AG09309 (cell line): ENCODE data around the gene COPS4.
"Not testable (repeated sequence)": the region's sequence is repeated elsewhere in the genome, so short reads cannot be mapped to it uniquely, and the experiment has no call there.

Experiments used
- DNase-seq: peaks from one replicate; pipeline ENCODE4 v3.0.0-alpha.2; 2010; ENCODE audit warnings: low read depth
- H3K4me3 ChIP-seq: 2 replicates; pipeline ENCODE4 v1.5.1; 2011; ENCODE audit warnings: mild to moderate bottlenecking, low read depth, low read length, moderate library complexity; ENCODE audit not compliant: control insufficient read depth
- TF ChIP-seq, protein P1 (sequence below): IDR thresholded peaks from 2 replicates; pipeline ENCODE4 v1.5.1; 2011; ENCODE audit warnings: mild to moderate bottlenecking, low read depth, low read length, inconsistent platforms; ENCODE audit not compliant: insufficient read depth, control insufficient read depth; ENCODE audit errors: missing control alignments

Gene COPS4

GRCh38 chr4:83043801-83044407 is 8.9 kb downstream of the COPS4 start:
- DNase-seq = peak; percentile 67
- no peak overlapping the region for H3K4me3 ChIP-seq
- TF ChIP-seq, protein P1, sequence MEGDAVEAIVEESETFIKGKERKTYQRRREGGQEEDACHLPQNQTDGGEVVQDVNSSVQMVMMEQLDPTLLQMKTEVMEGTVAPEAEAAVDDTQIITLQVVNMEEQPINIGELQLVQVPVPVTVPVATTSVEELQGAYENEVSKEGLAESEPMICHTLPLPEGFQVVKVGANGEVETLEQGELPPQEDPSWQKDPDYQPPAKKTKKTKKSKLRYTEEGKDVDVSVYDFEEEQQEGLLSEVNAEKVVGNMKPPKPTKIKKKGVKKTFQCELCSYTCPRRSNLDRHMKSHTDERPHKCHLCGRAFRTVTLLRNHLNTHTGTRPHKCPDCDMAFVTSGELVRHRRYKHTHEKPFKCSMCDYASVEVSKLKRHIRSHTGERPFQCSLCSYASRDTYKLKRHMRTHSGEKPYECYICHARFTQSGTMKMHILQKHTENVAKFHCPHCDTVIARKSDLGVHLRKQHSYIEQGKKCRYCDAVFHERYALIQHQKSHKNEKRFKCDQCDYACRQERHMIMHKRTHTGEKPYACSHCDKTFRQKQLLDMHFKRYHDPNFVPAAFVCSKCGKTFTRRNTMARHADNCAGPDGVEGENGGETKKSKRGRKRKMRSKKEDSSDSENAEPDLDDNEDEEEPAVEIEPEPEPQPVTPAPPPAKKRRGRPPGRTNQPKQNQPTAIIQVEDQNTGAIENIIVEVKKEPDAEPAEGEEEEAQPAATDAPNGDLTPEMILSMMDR = no peak

DNA sequence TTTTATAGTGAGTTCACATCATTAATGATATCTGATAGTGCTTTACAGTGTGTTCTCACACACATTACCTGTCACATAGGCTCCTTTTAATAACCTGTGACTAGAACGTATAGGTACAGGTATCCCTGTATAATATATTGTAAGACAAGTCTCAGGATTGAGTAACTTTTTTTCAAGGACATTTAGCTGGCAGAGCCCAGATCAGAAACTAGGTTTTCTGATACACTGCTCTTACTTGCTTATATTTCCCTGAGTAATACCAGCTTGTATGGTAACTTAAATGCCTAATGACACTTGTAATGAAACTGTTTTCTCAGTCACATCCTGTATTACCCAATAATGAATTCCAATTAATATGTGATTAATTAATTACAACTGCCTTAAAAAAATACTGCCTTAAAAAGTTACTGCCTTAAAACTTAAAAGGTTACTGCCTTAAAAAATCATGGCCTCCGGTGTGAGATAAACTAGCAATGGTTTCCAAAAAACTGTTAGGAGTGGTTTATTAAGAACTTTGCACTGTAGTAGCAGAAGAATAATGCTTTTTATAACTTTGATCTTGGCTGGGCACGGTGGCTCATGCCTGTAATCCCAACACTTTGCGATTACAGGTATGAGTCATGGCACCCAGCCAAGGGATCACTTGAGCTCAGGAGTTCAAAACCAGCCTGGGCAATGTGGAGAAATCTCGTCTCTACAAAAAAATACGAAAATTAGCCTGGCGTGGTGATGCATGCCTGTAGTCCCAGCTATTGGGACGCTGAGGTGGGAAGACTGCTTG is 11.9 kb downstream of the COPS4 start:
- no peak for DNase-seq
- TF ChIP-seq, protein P1 = no peak
- no peak overlapping the region for H3K4me3 ChIP-seq

DNA sequence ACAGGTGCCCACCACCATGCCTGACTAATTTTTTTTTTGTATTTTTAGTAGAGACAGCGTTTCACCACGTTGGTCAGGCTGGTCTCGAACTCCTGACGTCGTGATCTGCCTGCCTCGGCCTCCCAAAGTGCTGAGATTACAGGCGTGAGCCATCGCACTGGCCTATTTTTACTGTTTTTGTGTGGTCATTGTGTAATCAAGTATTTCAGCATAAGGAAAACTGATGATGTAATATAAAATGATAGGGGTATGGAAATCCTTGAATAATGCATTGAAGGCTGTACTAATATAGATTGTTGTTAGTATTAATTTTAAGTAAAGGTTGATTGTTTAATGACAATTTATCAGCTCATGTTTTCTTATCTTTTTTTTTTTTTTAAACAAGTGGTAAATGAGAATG is 13.8 kb downstream of the COPS4 start:
- not testable (repeated sequence) for H3K4me3 ChIP-seq, DNase-seq

GRCh38 chr4:83054928-83055327 is 19.9 kb downstream of the COPS4 start:
- peak; percentile 4 for DNase-seq
- TF ChIP-seq, protein P1 = peak; percentile 44
- H3K4me3 ChIP-seq = no peak overlapping the region

DNA sequence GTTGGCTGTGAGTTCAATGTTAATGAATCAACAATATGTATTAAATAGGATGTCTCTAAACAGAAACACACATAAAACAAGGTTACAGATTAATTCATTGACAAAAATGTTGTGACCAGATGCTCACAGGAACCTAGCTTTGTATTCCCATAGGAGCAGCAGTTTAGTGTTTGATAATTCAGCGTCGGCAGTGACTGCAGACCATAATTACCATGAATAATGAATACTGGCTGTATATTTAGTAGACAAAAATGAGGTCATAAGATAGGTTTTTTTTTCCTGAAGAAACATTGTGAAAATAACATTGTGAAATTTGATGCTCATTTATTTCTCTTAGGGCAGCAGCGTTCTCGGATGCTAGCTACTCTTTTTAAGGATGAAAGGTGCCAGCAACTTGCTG is 27.8 kb downstream of the COPS4 start:
- H3K4me3 ChIP-seq = no peak overlapping the region
- TF ChIP-seq, protein P1 = no peak
- no peak for DNase-seq

DNA sequence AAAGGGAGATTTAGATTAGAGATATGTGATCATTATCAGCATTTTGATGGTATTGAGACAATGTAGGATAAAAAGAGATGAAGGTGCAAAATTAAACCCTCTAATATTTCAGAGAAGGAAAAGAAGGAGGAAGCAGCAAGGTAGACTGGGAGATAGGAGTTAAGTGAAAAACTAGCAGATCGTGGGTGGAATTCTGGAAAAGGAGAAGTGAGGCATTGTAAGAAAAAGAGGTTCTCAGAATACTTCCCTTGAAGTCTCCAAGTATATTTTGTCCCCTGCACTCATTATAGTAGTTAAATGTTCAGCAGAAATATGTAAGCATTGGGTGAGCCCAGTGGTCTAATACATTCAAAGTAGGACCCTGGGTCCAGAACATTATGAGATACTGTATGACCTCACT is 30.3 kb downstream of the COPS4 start:
- TF ChIP-seq, protein P1 = no peak
- H3K4me3 ChIP-seq = no peak overlapping the region
- DNase-seq = no peak

GRCh38 chr4:83067058-83067639 is 32.2 kb downstream of the COPS4 start:
- no peak overlapping the region for H3K4me3 ChIP-seq
- TF ChIP-seq, protein P1 = no peak
- no peak for DNase-seq
